Measurements from ENCODE around the gene PODXL.
"Not testable (repeated sequence)": the region's sequence is repeated elsewhere in the genome, so short reads cannot be mapped to it uniquely, and the experiment has no call there.

PODXL gene

GRCh38 chr7:131508754-131509486 is 47.5 kb downstream of the PODXL start:
- no peak for DNase-seq

GRCh38 chr7:131507592-131508331 is 48.7 kb downstream of the PODXL start:
- peak; percentile 92 for DNase-seq

GRCh38 chr7:131506597-131506996 is 49.8 kb downstream of the PODXL start:
- DNase-seq, result no peak

GRCh38 chr7:131505636-131506557 is 50.5 kb downstream of the PODXL start:
- DNase-seq, result no peak

GRCh38 chr7:131505037-131505620 is 51.3 kb downstream of the PODXL start:
- not testable (repeated sequence) for DNase-seq

- no peak for DNase-seq
Observed at GRCh38 chr7:131504157-131504899, 52.1 kb downstream of the PODXL start.

- DNase-seq, result no peak
Observed at GRCh38 chr7:131503639-131504038, 52.8 kb downstream of the PODXL start.

- no peak for DNase-seq
Observed at GRCh38 chr7:131502810-131503508, 53.5 kb downstream of the PODXL start.

GRCh38 chr7:131501930-131502685 is 54.3 kb downstream of the PODXL start:
- no peak for DNase-seq

GRCh38 chr7:131501422-131501821 is 55.0 kb downstream of the PODXL start:
- peak; percentile 77 for DNase-seq

GRCh38 chr7:131500357-131500756 is 56.1 kb downstream of the PODXL start:
- no peak for DNase-seq

GRCh38 chr7:131499801-131500200 is 56.6 kb downstream of the PODXL start:
- DNase-seq, result no peak

- no peak for DNase-seq
Observed at GRCh38 chr7:131498237-131498885, 58.1 kb downstream of the PODXL start.

- no peak for DNase-seq
Observed at GRCh38 chr7:131497454-131497853, 59.0 kb downstream of the PODXL start.

- no peak for DNase-seq
Observed at GRCh38 chr7:131495669-131496498, 60.5 kb downstream of the PODXL start.

- no peak for DNase-seq
Observed at GRCh38 chr7:131494182-131494581, 62.2 kb downstream of the PODXL start.

GRCh38 chr7:131493581-131493980 is 62.8 kb downstream of the PODXL start:
- no peak for DNase-seq

GRCh38 chr7:131493081-131493480 is 63.3 kb downstream of the PODXL start:
- DNase-seq, result no peak

- no peak for DNase-seq
Observed at GRCh38 chr7:131489881-131490280, 66.5 kb downstream of the PODXL start.
